Right lobe of liver (tissue), 6 donors: ENCODE results near the gene IGSF21. TPM values are rescaled to one million over a fixed set of nuclear protein-coding genes. Genes with fewer than 3 reads are reported as not detected.

Source experiments
- ATAC-seq, 4 donors: fragments of 200-7000 bp; cut with Tn5 transposase; one replicate each; pipeline ENCODE4 v1.9.1; 2020; ENCODE audit warnings: mild to moderate bottlenecking in 4 of 4, moderate library complexity in 4 of 4
- DNase-seq, 3 donors: peaks; one replicate each; pipeline ENCODE4 v3.0.0-alpha.2; 2020
- H3K27ac ChIP-seq, 3 donors: fragments of 200-600 bp; one replicate each; pipeline ENCODE4 v1.8.0; 2022
- H3K27me3 ChIP-seq, 2 donors: fragments of 200-600 bp; one replicate each; pipeline ENCODE4 v1.8.0; 2022
- H3K36me3 ChIP-seq, 4 donors: fragments of 200-600 bp; sonication (generic) in 1 of 4; one replicate each; pipeline versions ENCODE4 v1.5.1 to v1.8.0; 2017 to 2022; ENCODE audit warnings: control low read depth in 1 of 4
- H3K4me1 ChIP-seq, 4 donors: fragments of 200-600 bp; sonication (generic) in 1 of 4; one replicate each; pipeline versions ENCODE4 v1.5.1 to v1.8.0; 2017 to 2022; ENCODE audit warnings: control low read depth in 1 of 4
- H3K4me3 ChIP-seq, 3 donors: fragments of 200-600 bp; one replicate each; pipeline ENCODE4 v1.8.0; 2022
- H3K9me3 ChIP-seq, 4 donors: fragments of 200-600 bp; sonication (generic) in 1 of 4; one replicate each; pipeline versions ENCODE4 v1.5.1 to v1.8.0; 2017 to 2022; ENCODE audit warnings: control low read depth in 1 of 4
- POLR2A ChIP-seq: fragments of 450-650 bp; IDR thresholded peaks from one replicate; pipeline ENCODE4 v1.6.1; 2017; ENCODE audit warnings: antibody characterized with exemption, mild to moderate bottlenecking
- WGBS: methylation state at CpG from one replicate; pipeline ENCODE4 v1.1.6; 2018; ENCODE audit warnings: low coverage, low lambda C conversion rate; ENCODE audit not compliant: insufficient coverage; ENCODE audit errors: missing lambda C conversion rate; 5-methylcytosine and 5-hydroxymethylcytosine counted together
- intact Hi-C, 2 donors: fragments of 100-400 bp; cut with DNase I; formaldehyde crosslinking; loops; one replicate each; pipeline versions ENCODE4 v1.11.2 to v1.14.1; 2022
- total RNA-seq, 6 experiments: library from RNA; depleted of rRNA in 2 of 6; stranded (reverse); fragments of >200 nt in 2 of 6; fragmentation: NEBNext Ultra II Directional in 3 of 6; extraction: Animal tissue kit (Norgen Biotek cat#: 25700) in 3 of 6; gene quantifications; one replicate each; pipeline versions ENCODE4 v1.1.0 to v1.2.4, GENCODE V29; 2016 to 2023
- TF ChIP-seq, protein P1 (sequence below), 4 donors: fragments of 200-600 bp in 3 of 4; fragments of 450-650 bp in 1 of 4; IDR thresholded peaks; one replicate each; pipeline versions ENCODE4 v1.5.1 to v1.8.0; 2016 to 2022; ENCODE audit warnings: antibody characterized with exemption in 4 of 4, mild to moderate bottlenecking in 2 of 4
- donor health status: DM: no; HTN: yes; CAD: no.
- donor health status: DM: no; HTN: no; CAD: no.
- donor health status: DM: no; HTN: no; CAD: no.
- donor health status: DM: no; HTN: yes; CAD: no.
- donor health status: DM: no; HTN: yes; CAD: no.

The IGSF21 gene
- total RNA-seq, 6 experiments from 2014 or later = 0.34 to 2.0 (median 0.71) TPM

DNA sequence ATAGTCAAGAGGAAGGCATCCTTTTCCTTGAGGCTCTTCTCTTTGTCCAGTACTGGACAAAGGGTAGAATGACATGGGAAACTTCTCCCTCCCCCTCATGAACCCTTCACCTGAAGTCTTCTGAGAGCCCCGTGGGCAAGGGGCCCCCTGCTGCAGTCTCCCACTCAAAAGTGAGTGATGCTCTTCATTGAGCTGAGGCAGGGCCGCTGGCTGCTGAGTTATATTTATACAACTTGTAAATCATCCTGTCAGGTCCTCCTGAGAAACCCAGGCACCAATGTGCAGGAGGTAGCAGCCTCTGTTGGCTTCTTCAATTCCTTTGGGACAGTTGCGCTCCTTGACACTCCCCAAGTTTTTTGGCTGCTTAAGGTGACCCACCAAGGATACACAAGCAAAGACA is 150.2 kb downstream of the IGSF21 start:
- no peaks in the 10 kb centered on the region for H3K9me3 ChIP-seq
- H3K4me3 ChIP-seq = no peak overlapping the region
- intact Hi-C loops = no loop called here
- H3K27me3 ChIP-seq = no peaks in the 10 kb centered on the region
- H3K27ac ChIP-seq = no peak overlapping the region
- no peak for TF ChIP-seq POLR2A
- TF ChIP-seq, protein P1, sequence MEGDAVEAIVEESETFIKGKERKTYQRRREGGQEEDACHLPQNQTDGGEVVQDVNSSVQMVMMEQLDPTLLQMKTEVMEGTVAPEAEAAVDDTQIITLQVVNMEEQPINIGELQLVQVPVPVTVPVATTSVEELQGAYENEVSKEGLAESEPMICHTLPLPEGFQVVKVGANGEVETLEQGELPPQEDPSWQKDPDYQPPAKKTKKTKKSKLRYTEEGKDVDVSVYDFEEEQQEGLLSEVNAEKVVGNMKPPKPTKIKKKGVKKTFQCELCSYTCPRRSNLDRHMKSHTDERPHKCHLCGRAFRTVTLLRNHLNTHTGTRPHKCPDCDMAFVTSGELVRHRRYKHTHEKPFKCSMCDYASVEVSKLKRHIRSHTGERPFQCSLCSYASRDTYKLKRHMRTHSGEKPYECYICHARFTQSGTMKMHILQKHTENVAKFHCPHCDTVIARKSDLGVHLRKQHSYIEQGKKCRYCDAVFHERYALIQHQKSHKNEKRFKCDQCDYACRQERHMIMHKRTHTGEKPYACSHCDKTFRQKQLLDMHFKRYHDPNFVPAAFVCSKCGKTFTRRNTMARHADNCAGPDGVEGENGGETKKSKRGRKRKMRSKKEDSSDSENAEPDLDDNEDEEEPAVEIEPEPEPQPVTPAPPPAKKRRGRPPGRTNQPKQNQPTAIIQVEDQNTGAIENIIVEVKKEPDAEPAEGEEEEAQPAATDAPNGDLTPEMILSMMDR (IDR thresholded peaks at IDR 0.05) = no peak
- WGBS = 48% methylated on average over 3 of the region's 3 CpGs
- DNase-seq = no peak
- no peaks in the 10 kb centered on the region for H3K4me1 ChIP-seq
- ATAC-seq = no peak
- no peaks in the 10 kb centered on the region for H3K36me3 ChIP-seq

DNA sequence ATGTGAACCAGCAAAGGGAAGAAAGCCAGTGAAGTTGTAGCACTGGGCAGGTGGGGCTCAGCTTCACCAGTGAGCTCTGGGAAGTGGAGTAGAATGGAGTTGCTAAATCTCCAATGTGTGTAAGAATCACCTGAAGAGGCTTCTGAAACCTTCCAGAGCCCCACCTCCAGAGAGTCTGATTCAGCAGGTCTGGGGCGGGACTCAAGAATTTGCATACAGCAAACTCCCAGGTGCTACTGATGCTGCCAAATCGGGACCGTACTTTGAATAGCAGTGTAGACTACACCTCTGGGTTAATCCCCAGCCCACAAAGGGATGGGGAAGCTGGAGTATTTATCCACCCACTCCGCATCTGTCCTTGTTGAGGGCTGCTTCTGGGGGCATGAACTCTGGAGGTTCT is 154.3 kb downstream of the IGSF21 start:
- intact Hi-C loops = no loop called here

DNA sequence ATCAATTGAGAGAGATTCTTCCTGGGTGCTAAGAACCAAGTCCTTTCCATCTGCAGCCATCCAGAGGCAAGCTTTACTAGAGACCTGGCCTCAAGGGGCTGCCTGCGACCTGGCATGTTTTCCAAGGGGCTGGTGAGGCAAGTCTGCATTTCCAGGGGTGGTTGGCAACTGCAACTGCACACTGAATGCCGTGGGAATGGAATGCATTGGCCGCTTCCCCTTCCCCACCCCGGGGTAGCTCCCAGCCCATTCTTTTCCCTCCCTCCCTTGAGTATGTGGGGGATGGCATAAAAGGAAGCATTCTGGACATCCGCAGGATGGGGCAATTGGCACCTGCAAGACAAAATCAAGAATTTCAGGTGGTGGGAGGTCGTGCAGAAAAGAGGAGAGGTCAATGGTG is 155.1 kb downstream of the IGSF21 start:
- Histone ChIP-seq H3K4me3 (no peak overlapping the region), H3K9me3 (no peaks in the 10 kb centered on the region), H3K27ac (no peak overlapping the region), H3K4me1 (no peaks in the 10 kb centered on the region), H3K27me3 (no peaks in the 10 kb centered on the region), H3K36me3 (no peaks in the 10 kb centered on the region)
- ATAC-seq (no peak), DNase-seq (no peak)
- TF ChIP-seq POLR2A = no peak
- TF ChIP-seq, protein P1 (IDR thresholded peaks at IDR 0.05) = no peak
- WGBS = 17% methylated on average over 3 of the region's 6 CpGs
- intact Hi-C loops = no loop called here

More for the DNA sequence above, 154.3 kb downstream of the IGSF21 start:
- WGBS = 20% methylated on average over 2 of the region's 4 CpGs
- H3K27me3 ChIP-seq = no peaks in the 10 kb centered on the region
- H3K4me1 ChIP-seq = no peaks in the 10 kb centered on the region
- ATAC-seq (no peak), DNase-seq (no peak)
- no peaks in the 10 kb centered on the region for H3K9me3 ChIP-seq
- H3K4me3 ChIP-seq = no peak overlapping the region
- TF ChIP-seq, protein P1 (IDR thresholded peaks at IDR 0.05) = no peak
- TF ChIP-seq POLR2A = no peak
- H3K36me3 ChIP-seq = no peaks in the 10 kb centered on the region
- H3K27ac ChIP-seq = no peak overlapping the region

DNA sequence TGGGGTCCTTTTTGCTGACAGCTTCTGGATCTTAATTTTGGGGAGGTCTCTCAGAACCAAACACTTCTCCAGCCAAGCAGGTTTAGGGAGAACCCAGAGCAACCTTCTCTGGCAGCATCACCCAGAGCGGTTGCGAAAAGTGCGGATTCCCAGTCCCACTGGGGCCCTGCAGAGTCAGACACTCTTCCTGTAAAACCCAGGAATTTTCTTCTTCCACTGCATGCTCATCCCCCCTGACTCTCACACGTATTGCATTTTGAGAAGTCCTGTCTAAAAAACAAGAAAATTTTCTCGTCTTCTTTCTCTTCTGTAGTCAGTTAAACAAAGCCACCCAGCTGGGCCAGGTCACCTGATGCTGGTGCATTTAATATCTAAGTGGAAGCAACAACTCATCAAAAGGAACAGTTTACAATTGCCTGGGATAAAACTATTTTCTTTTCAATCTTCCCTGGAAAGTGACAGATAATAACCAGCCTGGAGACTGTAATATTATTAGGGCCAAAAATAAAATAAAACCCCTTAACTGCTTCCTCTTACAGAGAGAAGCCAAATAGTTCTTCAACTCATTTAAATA is 156.0 kb downstream of the IGSF21 start:
- DNase-seq (no peak), ATAC-seq (no peak)
- TF ChIP-seq, protein P1 (IDR thresholded peaks at IDR 0.05) = no peak
- TF ChIP-seq POLR2A = no peak
- H3K27ac ChIP-seq = no peak overlapping the region
- H3K4me1 ChIP-seq = no peaks in the 10 kb centered on the region
- 24% methylated on average over 3 of the region's 5 CpGs for WGBS
- H3K27me3 ChIP-seq = no peaks in the 10 kb centered on the region
- H3K36me3 ChIP-seq = no peaks in the 10 kb centered on the region
- H3K9me3 ChIP-seq = no peaks in the 10 kb centered on the region
- intact Hi-C loops = no loop called here
- H3K4me3 ChIP-seq = no peak overlapping the region
